GM19043 (cell line): ENCODE results near the gene SETD1A.

Experiments used
- ATAC-seq: cut with Tn5 transposase; IDR thresholded peaks from one replicate; pipeline ENCODE4 v1.9.1; 2021; ENCODE audit warnings: low read depth; ENCODE audit not compliant: unreplicated experiment

Gene SETD1A

GRCh38 chr16:30980434-30980833 is 22.9 kb downstream of the SETD1A start:
- no peak for ATAC-seq

GRCh38 chr16:30980959-30981358 is 23.4 kb downstream of the SETD1A start:
- ATAC-seq = no peak

- ATAC-seq = no peak
These were observed 25.2 kb downstream of the SETD1A start for GRCh38 chr16:30982548-30983288.

- no peak for ATAC-seq
These were observed 25.8 kb downstream of the SETD1A start for GRCh38 chr16:30983289-30983889.

GRCh38 chr16:30983898-30984610 is 26.5 kb downstream of the SETD1A start:
- no peak for ATAC-seq

GRCh38 chr16:30984669-30985400 is 27.3 kb downstream of the SETD1A start, which contains the start of gene HSD3B7:
HSD3B7 (plus strand) TSS chr16:30985207; CDS start chr16:30985659, 452 bp downstream.
- no peak for ATAC-seq

GRCh38 chr16:30985401-30986128 is 28.0 kb downstream of the SETD1A start:
- no peak for ATAC-seq

- no peak for ATAC-seq
These were observed 28.8 kb downstream of the SETD1A start for GRCh38 chr16:30986129-30986991.

- no peak for ATAC-seq
These were observed 30.1 kb downstream of the SETD1A start for GRCh38 chr16:30987581-30988190.

- no peak for ATAC-seq
These were observed 32.0 kb downstream of the SETD1A start for GRCh38 chr16:30989469-30990047.

GRCh38 chr16:30990105-30990504 is 32.6 kb downstream of the SETD1A start:
- no peak for ATAC-seq

- no peak for ATAC-seq
These were observed 33.5 kb downstream of the SETD1A start for GRCh38 chr16:30991052-30991451.

GRCh38 chr16:30992276-30992780 is 34.8 kb downstream of the SETD1A start:
- no peak for ATAC-seq

GRCh38 chr16:30992931-30993816 is 35.6 kb downstream of the SETD1A start:
- no peak for ATAC-seq

- no peak for ATAC-seq
These were observed 38.4 kb downstream of the SETD1A start for GRCh38 chr16:30995927-30996323.

- no peak for ATAC-seq
These were observed 38.9 kb downstream of the SETD1A start for GRCh38 chr16:30996324-30996984.
